HUES48 (cell line): ENCODE measurements around the gene PLA1A.
"Not testable (repeated sequence)": the region's sequence is repeated elsewhere in the genome, so short reads cannot be mapped to it uniquely, and the experiment has no call there.

Experiments used
- H3K27ac ChIP-seq: one replicate; pipeline ENCODE4 v1.7.0; 2013; ENCODE audit warnings: low read depth, low read length, inconsistent platforms
- H3K27me3 ChIP-seq: 2 replicates; pipeline ENCODE4 v1.6.1; 2013; ENCODE audit warnings: mild to moderate bottlenecking, low read length; ENCODE audit not compliant: control insufficient read depth, insufficient read depth
- H3K36me3 ChIP-seq: 2 replicates; pipeline ENCODE4 v1.6.1; 2013; ENCODE audit warnings: low read length; ENCODE audit not compliant: control insufficient read depth, insufficient read depth
- H3K4me1 ChIP-seq: 2 replicates; pipeline ENCODE4 v1.6.1; 2013; ENCODE audit warnings: mild to moderate bottlenecking, low read length; ENCODE audit not compliant: control insufficient read depth, insufficient read depth
- H3K4me3 ChIP-seq: 2 replicates; pipeline ENCODE4 v1.5.1; 2013; ENCODE audit warnings: mild to moderate bottlenecking, low read depth, low read length
- H3K9ac ChIP-seq: 2 replicates; pipeline ENCODE4 v1.6.1; 2013; ENCODE audit warnings: mild to moderate bottlenecking, low read depth, low read length, moderate library complexity
- H3K9me3 ChIP-seq: 2 replicates; pipeline ENCODE4 v1.6.1; 2013; ENCODE audit warnings: low read length; ENCODE audit not compliant: control insufficient read depth, insufficient read depth

Gene PLA1A

GRCh38 chr3:119669906-119670570, 72.4 kb downstream of the PLA1A start:
- peaks cover 68% of the 10 kb centered on the region for H3K36me3 ChIP-seq
- no peak overlapping the region for H3K27ac ChIP-seq
- H3K9ac ChIP-seq: no peak overlapping the region
- no peak overlapping the region for H3K4me3 ChIP-seq
- H3K4me1 ChIP-seq: peaks cover 8% of the 10 kb centered on the region; the same call in 1 of the 2 replicates
- H3K9me3 ChIP-seq: no peaks in the 10 kb centered on the region
- H3K27me3 ChIP-seq: no peaks in the 10 kb centered on the region

DNA sequence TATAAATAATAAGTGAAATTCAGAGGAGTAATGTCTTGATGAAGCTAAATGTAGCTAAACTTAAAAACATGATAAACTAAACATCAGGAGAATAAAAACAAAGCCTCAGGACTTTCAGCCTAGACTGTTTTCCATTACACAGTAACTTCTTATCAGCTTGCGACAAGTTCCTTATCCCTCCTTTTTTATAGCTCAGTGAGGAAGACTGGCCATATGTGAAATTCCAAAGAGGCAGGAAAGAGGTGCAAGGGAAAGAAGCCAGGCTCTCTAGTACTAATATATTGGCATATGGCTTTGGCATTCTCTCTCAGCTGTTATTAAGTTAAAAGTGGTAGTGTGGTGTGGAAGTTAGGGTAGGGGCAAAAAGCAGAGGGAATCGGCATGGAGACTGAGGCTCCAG, 75.1 kb downstream of the PLA1A start:
- Histone ChIP-seq H3K36me3 (peaks cover 72% of the 10 kb centered on the region), H3K4me3 (no peak overlapping the region), H3K9ac (no peak overlapping the region), H3K4me1 (peaks cover 14% of the 10 kb centered on the region; the same call in 1 of the 2 replicates), H3K27me3 (no peaks in the 10 kb centered on the region), H3K9me3 (no peaks in the 10 kb centered on the region), H3K27ac (no peak overlapping the region)

- no peaks in the 10 kb centered on the region for H3K9me3 ChIP-seq
- peaks cover 64% of the 10 kb centered on the region for H3K36me3 ChIP-seq
- H3K27me3 ChIP-seq: no peaks in the 10 kb centered on the region
- no peak overlapping the region for H3K27ac ChIP-seq
- H3K4me1 ChIP-seq: peaks cover 14% of the 10 kb centered on the region; the same call in 1 of the 2 replicates
- no peak overlapping the region for H3K9ac ChIP-seq
- no peak overlapping the region for H3K4me3 ChIP-seq
These were observed 76.2 kb downstream of the PLA1A start for GRCh38 chr3:119673875-119674274.

- no peak overlapping the region for H3K27ac ChIP-seq
- peaks cover 49% of the 10 kb centered on the region for H3K36me3 ChIP-seq
- H3K4me3 ChIP-seq: no peak overlapping the region
- H3K27me3 ChIP-seq: no peaks in the 10 kb centered on the region
- H3K9me3 ChIP-seq: no peaks in the 10 kb centered on the region
- peaks cover 10% of the 10 kb centered on the region; the same call in 1 of the 2 replicates for H3K4me1 ChIP-seq
- no peak overlapping the region for H3K9ac ChIP-seq
These were observed 77.6 kb downstream of the PLA1A start for GRCh38 chr3:119675188-119675874.

DNA sequence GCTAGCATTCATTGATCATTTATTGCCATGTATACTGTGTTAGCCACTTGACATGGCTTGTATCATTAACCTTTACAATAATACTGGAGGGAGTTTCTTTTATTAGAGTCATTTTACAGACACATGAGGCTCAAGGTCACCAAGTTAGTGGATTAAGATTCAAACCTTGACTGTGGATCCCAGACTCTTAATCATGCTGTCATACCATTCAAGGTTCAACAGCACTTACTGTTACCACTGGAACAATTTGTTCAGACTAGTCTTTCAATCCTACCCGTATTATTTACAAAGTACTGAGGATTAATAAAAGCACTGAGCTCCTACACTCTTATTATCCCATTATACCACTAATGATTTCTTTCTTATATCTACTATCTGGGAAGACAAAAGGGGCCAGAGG, 78.3 kb downstream of the PLA1A start:
- Histone ChIP-seq H3K27ac (no peak overlapping the region), H3K9me3 (no peaks in the 10 kb centered on the region), H3K9ac (no peak overlapping the region), H3K27me3 (no peaks in the 10 kb centered on the region), H3K36me3 (peaks cover 43% of the 10 kb centered on the region), H3K4me1 (0 out of 2 replicates have a peak, but pooled peaks cover 6% of the 10 kb centered on the region), H3K4me3 (peak overlapping the region; percentile 88)

DNA sequence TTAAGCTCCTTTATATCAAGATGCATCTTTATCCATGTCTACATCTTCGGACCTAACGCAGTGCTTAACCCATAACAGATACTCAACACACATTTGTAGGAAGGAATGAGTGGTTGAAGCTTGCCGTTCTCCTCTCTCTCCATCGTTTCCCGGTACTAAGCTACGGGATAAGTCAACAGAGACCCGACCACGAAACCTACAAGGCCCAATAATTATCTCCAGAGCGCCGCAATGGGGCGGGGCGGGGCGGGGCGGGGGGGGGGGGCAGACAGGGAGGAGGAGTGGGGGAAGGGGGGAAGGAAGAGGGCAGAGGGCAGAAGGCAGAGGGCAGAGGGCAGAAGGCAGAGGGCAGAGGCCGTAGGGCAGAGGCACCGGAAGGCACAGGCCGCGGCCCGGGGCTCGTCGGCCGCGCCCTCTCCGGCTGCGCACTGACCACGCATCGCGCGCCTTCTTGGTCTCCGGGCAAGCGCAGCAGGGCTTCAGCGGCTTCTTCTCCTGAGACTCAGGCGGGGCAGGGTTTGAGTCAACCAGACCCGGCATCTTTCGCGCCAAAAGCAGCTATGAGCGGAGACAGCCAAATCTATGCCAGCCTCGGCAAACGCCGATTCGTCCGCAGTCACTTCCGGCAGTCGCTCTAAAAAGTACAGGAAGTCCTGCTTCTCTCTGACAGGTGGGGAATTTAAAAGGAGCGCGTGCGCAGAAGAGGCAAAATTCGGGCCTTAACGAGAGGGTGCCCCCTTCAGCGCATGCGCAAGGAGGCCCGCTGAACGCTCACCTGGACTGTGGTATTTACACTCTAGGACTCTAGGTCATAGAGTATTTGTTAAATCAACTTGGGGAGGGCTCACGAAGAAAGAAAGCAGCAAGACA, 79.3 kb downstream of the PLA1A start, which contains the start of gene COX17:
Gene COX17, minus strand, starts transcription at position 636 of the 870 bp plus-strand sequence. Its CDS starts 96 bp downstream, at position 540.
- Histone ChIP-seq H3K27ac (peak within 1 kb of the TSS; percentile 89), H3K36me3 (peaks cover 33% of the 10 kb centered on the region), H3K9me3 (no peaks in the 10 kb centered on the region), H3K4me1 (0 out of 2 replicates have a peak, but pooled peaks cover 6% of the 10 kb centered on the region), H3K9ac (peak within 1 kb of the TSS; percentile 64), H3K4me3 (peak within 1 kb of the TSS; percentile 88), H3K27me3 (no peaks in the 10 kb centered on the region)

GRCh38 chr3:119677641-119677934, 79.9 kb downstream of the PLA1A start:
- H3K9ac ChIP-seq: peak overlapping the region; percentile 30; the same call in 1 of the 2 replicates
- peak overlapping the region; percentile 73 for H3K4me3 ChIP-seq
- peaks cover 27% of the 10 kb centered on the region for H3K36me3 ChIP-seq
- 0 out of 2 replicates have a peak, but pooled peaks cover 6% of the 10 kb centered on the region for H3K4me1 ChIP-seq
- H3K27me3 ChIP-seq: no peaks in the 10 kb centered on the region
- H3K9me3 ChIP-seq: no peaks in the 10 kb centered on the region
- H3K27ac ChIP-seq: peak overlapping the region; percentile 89

- H3K4me1 ChIP-seq, H3K9ac ChIP-seq, H3K27me3 ChIP-seq, H3K27ac ChIP-seq, H3K4me3 ChIP-seq, H3K9me3 ChIP-seq: not testable (repeated sequence)
- peaks cover 21% of the 10 kb centered on the region for H3K36me3 ChIP-seq
These were observed 80.5 kb downstream of the PLA1A start for GRCh38 chr3:119678209-119678608.
